Suprapubic skin (tissue), 4 donors: ENCODE data around the gene ARVCF.

Experiments
- POLR2A ChIP-seq, 2 donors: fragments of 450-650 bp; IDR thresholded peaks; one replicate each; pipeline ENCODE4 v1.6.1; 2017; ENCODE audit warnings: antibody characterized with exemption in 2 of 2, mild to moderate bottlenecking in 2 of 2, moderate library complexity in 2 of 2
- POLR2AphosphoS5 ChIP-seq, 3 donors: sonication (generic); formaldehyde crosslinking; IDR thresholded peaks; one replicate each; pipeline ENCODE4 v1.6.1; 2017; ENCODE audit warnings: antibody characterized with exemption in 3 of 3
- TF ChIP-seq, protein P1 (sequence below), 2 donors: fragments of 200-600 bp in 1 of 2; fragments of 450-650 bp in 1 of 2; sonication (generic) in 1 of 2; IDR thresholded peaks; one replicate each; pipeline ENCODE4 v1.5.1; 2016 to 2019; ENCODE audit warnings: antibody characterized with exemption in 2 of 2, mild to moderate bottlenecking in 1 of 2, moderate library complexity in 1 of 2

DNA sequence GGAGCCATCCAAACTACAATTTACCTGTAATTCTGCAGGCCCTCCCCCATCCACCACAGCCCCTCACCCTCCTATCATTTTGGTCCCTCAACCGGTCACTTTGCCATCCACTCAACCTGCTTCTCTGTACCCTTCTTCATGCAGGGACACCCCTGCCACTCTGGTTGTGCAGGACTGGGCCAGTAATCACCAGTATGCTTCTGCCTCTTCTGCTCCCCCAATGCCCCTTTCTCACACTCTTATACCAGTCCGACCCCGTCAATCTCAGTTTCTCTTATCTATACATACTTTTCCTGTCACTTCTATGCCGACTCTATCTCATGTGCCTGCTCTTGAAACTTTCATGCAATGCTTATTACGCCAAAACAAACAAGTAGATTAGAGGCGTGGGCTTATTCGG lies 80.1 kb downstream of the ARVCF start:
- TF ChIP-seq, protein P1, sequence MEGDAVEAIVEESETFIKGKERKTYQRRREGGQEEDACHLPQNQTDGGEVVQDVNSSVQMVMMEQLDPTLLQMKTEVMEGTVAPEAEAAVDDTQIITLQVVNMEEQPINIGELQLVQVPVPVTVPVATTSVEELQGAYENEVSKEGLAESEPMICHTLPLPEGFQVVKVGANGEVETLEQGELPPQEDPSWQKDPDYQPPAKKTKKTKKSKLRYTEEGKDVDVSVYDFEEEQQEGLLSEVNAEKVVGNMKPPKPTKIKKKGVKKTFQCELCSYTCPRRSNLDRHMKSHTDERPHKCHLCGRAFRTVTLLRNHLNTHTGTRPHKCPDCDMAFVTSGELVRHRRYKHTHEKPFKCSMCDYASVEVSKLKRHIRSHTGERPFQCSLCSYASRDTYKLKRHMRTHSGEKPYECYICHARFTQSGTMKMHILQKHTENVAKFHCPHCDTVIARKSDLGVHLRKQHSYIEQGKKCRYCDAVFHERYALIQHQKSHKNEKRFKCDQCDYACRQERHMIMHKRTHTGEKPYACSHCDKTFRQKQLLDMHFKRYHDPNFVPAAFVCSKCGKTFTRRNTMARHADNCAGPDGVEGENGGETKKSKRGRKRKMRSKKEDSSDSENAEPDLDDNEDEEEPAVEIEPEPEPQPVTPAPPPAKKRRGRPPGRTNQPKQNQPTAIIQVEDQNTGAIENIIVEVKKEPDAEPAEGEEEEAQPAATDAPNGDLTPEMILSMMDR (IDR thresholded peaks at IDR 0.05) = no peak
- no peak for TF ChIP-seq POLR2AphosphoS5 (IDR thresholded peaks at IDR 0.05)
- TF ChIP-seq POLR2A (IDR thresholded peaks at IDR 0.05) = no peak
